GM21528 (cell line): ENCODE results near the gene FRMD5.
"Not testable (repeated sequence)": the region's sequence is repeated elsewhere in the genome, so short reads cannot be mapped to it uniquely, and the experiment has no call there.

Source experiments
- ATAC-seq: cut with Tn5 transposase; IDR thresholded peaks from one replicate; pipeline ENCODE4 v1.9.1; 2021; ENCODE audit warnings: mild to moderate bottlenecking, moderate library complexity; ENCODE audit not compliant: unreplicated experiment, low FRiP score

Gene FRMD5

GRCh38 chr15:44195151-44195740 is at the start of gene FRMD5:
Gene FRMD5 (minus strand): TSS chr15:44195271.
- ATAC-seq, result peak; percentile 96

GRCh38 chr15:44243829-44244228 is 48.8 kb upstream of the FRMD5 start:
- ATAC-seq, result no peak

DNA sequence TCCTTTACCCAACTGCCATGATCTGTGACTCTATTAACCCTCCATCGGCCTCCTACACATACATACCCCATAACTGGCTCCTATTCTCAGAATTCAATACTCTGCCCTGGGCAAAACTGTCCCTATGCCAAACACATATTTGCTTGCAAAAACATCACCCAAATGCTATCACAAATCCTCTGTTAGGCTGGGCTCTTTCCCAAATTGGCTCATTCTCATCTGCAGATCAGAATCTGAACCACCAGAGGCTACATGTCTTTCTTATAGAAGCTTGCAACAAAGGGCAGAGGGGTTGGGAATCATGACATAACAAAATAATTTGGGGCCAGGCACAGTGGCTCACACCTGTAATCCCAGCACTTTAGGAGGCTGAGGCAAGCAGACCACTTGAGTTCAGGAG is 48.1 kb upstream of the FRMD5 start:
- ATAC-seq, result no peak

DNA sequence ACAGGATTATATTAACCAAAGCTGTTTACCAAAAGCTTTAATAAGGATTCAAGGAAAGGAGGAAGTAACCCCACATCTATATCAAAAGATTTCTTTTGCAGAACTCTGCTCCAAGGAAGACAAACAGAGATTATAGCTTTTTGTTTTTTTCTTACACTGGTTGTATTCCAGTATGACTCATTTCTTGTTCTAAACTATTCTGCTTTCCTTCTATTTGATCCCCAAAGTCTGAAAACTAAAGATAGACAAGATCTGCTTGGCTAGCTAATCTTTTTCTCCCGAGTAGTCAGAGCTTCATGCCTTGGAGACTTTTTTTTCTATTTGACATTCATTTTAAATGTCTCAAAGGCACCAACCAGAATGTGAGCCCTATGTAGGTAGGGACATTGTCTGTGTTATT is 36.8 kb upstream of the FRMD5 start:
- no peak for ATAC-seq

DNA sequence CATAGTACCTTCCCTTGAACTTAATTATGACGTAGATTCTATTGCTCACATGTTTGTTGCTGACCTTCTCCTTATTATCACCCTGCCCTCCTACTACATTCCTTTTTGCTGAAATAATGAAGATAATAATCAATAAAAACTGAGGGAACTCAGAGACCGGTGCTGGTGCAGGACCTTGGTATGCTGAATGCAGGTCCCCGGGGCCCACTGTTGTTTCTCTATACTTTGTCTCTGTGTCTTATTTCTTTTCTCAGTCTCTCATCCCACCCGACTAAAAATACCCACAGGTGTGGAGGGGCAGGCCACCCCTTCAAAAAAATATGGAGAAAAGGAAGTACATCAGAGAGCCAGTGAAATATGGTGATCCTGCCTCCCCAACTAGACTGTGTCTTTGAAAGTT is 34.2 kb upstream of the FRMD5 start:
- ATAC-seq, result not testable (repeated sequence)

DNA sequence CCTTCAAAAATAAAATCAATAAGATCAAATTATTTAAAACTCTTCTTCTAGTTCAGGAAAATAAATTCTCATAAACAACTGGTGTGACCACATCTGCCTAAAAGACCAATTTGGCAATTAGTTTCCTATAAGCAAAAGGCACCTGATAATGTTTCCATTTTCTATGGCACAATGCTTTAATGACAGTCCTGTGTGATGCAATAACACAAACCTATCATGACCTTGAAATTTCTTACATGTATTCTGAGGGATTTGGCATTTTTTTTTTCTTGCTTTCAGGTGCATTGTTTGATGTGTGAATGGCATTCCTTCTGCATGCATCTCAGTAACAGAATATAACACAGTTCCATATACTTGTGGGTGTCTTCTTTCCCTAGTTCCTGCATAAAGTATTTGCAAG is 32.5 kb upstream of the FRMD5 start:
- ATAC-seq, result no peak

DNA sequence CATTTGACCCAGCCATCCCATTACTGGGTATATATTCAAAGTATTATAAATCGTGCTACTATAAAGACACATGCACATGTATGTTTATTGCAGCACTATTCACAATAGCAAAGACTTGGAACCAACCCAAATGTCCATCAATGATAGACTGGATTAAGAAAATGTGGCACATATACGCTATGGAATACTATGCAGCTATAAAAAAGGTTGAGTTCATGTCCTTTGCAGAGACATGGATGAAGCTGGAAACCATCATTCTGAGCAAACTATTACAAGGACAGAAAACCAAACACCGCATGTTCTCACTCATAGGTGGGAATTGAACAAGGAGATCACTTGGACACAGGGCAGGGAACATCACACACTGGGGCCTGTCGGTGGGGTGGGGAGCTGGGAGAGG is 31.9 kb upstream of the FRMD5 start:
- not testable (repeated sequence) for ATAC-seq

GRCh38 chr15:44222478-44222877 is 27.4 kb upstream of the FRMD5 start:
- no peak for ATAC-seq

DNA sequence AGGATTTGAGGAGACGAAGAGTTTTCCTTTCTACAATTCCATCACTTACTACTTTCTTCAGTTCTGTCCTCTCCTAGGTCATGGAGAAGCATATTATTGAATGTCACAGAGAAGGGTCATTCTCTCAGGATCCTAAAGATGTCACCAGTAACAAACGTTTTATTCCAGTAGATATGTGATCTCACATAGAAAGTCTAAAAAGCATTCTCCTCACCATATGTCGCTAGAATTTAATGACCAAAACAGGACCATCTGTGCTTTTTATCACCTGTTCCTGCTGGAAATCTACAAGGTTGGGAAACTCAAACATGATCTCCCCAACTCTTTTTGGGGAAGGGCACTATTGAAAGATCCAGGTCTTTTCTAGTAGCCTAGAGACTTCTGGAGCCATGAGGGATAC is 24.0 kb upstream of the FRMD5 start:
- no peak for ATAC-seq

DNA sequence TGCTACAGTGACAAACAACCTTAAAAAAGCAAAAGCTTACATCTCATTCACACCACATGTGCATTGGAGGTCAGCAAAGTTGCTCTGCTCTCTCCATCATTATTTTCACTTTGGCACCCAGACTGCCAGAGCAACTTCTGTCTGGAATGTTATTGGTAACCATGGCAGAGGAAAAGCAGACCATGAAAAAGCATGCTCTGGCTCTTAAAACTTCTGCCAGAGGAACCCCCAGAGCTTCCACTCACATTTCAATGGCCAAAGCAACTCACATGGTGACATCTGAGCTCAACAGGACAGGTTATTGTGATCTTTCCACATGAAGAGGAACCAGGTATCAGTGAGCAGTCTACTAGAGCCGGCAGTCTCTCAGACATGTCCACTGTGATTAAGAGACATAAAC is 21.9 kb upstream of the FRMD5 start:
- no peak for ATAC-seq

GRCh38 chr15:44215594-44215993 is 20.5 kb upstream of the FRMD5 start:
- ATAC-seq, result no peak

DNA sequence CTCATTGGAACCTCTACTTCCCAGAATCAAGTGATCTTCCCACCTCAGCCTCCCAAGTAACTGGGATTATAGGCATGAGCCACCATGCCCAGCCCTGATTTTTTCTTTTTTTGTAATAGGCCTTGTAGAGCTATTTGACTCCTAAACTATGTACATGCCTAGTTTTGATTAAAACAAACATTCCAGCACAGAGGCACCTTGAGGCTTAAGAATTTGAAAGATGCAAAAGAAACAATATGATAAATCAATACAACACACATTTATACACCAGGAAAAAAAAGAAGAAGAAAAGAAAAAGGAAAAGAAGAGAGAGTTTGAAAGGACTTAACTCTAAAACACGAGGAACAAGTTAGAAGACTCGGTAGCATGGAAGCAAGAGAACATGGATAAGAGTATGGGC is 13.9 kb upstream of the FRMD5 start:
- ATAC-seq, result no peak

DNA sequence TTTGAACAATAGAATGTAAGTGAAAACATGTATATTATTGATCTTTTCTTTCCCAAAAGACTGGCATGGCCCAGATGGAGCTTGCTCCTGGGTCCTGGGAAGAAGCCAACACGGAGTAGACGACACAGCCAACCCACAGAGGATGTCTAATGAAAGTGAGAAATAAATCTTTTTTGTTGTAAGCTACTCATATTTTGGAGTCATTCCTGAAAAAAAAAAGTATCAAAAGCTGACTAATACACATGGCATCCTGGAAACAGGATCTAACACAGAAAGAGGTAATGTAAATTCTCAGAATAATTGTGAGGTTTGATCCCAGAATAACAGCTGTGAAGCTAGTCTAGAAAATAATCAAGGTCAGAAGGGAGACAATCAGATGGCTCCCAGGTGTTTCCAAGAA is 12.6 kb upstream of the FRMD5 start:
- ATAC-seq, result no peak

DNA sequence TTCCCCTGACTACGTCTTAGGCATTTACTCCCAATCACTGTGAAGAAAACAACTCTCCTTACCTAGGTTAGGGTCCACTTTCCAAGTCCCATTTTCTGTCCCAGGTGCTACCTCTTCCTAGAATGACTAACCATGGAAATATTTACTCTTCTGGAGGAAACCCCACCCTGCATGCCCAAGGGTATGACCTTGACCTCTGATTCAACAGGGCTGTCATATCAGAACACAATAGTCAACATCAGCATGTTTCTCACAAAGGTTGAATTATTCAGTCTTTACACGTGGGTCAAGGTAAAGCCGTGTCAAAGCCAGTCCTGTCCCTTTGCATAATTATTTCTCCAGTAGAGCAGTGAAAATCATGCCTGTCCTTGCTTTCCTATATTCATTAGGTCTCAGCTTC is 4.3 kb upstream of the FRMD5 start:
- ATAC-seq, result no peak

- ATAC-seq, result peak; percentile 32
Observed at GRCh38 chr15:44194323-44195150, 534 bp downstream of the FRMD5 start.

DNA sequence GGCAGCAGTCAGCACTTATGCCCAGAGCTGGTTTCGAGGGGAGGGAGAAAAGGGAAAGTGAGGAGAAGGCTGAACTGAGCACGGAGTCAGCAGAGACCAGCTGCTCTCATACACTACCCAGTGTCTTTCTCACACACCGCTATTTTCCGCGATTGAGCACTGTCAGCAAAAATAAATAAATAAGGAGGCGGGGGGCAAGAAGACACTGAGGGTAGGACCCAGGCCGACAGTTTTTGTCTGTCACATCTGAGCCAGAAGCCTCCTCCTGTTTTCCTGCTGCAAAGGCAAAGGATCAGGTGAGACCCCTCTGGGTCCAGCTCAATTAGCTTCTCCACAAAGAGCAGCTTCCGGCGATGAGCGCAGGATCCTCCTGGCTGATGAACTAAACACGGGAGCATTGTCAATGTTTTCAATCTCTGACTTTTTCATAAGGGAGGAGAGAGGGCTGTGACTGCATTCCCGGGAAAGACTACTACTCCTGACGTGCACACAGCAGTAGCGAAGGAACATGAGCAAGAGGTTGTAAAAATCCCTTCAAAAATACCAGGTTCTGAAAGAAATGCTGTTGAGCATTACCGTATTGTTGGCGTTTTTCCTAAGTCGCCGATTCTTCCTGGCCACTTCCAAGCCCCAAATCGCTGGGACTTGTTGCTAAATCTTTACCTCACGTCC is 1.3 kb downstream of the FRMD5 start:
- no peak for ATAC-seq

GRCh38 chr15:44188795-44189194 is 6.3 kb downstream of the FRMD5 start:
- no peak for ATAC-seq

DNA sequence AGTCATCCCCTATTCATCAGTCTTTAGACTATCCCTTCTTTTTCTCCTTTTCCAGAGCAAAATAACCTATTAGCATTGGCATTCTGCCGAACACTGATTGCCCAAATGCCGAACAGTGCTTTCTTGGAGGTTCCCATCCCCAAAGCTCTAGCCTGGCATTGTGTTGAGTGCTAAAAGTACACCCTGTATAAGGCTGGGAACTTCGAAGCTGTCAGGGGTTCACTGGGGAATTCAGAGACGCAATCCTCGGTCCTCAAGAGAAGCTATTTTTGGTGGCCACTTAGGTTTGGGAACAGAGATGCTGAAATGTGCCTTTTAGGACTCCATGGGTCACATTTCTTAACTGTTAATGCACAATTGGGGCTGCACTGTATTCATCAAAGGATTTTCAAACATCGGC is 8.4 kb downstream of the FRMD5 start:
- ATAC-seq, result no peak

GRCh38 chr15:44183363-44183762 is 11.7 kb downstream of the FRMD5 start:
- ATAC-seq, result no peak

GRCh38 chr15:44181410-44181809 is 13.7 kb downstream of the FRMD5 start:
- ATAC-seq, result no peak

DNA sequence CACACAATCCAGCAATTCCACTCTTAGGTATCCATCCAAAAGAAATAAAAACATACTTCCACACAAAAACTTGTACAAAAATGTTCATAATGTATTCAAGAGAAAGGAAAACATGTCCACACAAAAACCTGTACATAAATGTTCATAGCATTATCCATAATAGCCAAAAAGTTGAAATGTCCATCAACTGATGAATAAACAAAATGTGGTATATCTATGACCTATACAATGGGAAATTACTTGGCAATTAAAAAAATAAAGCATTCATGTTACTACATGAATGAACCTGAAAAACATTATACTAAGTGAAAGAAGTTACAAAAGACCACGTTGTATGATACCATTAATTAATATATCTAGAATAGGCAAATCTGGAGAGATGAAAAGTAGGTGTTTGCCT is 17.9 kb downstream of the FRMD5 start:
- ATAC-seq, result no peak

DNA sequence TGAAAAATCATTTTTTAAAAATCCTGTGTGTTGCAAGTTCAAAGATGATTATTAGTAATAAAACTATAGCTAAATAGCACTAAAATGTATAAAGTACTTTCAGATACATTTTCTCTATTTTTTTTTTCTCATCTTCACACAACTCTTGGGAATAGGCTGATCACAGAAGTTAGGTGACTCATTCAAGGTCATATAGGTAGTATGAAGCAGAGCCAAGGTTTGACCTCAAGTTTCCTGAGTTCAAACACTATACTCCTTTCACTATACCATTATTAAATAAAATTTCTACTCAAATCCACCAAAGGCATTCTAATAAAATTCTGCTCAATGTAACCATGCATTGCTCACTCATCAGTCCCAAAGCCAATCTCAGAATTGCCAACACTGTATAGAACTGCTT is 21.3 kb downstream of the FRMD5 start:
- no peak for ATAC-seq
